Transverse colon (tissue), 4 donors: ENCODE data around the gene STMP1. TPM values are rescaled to one million over a fixed set of nuclear protein-coding genes. Genes with fewer than 3 reads are reported as not detected.

Source experiments
- DNase-seq: peaks from one replicate; pipeline ENCODE4 v3.0.0-alpha.2; 2019
- H3K27ac ChIP-seq, 4 donors: fragments of 200-600 bp; sonication (generic); 2 replicates each; pipeline ENCODE4 v1.5.1; 2016 to 2018; ENCODE audit warnings: inconsistent platforms in 4 of 4
- H3K27me3 ChIP-seq: fragments of 200-600 bp; sonication (generic); 2 replicates; pipeline ENCODE4 v1.5.1; 2017; ENCODE audit warnings: inconsistent platforms
- H3K36me3 ChIP-seq, 4 donors: fragments of 200-600 bp; sonication (generic); 2 replicates each; pipeline ENCODE4 v1.5.1; 2017 to 2019; ENCODE audit warnings: inconsistent platforms in 4 of 4
- H3K4me1 ChIP-seq, 4 donors: fragments of 200-600 bp; sonication (generic); 2 replicates each; pipeline ENCODE4 v1.5.1; 2017 to 2020; ENCODE audit warnings: inconsistent platforms in 4 of 4
- H3K4me3 ChIP-seq, 4 donors: fragments of 200-600 bp; sonication (generic); 1 replicate in 1 of 4; 2 replicates in 3 of 4; pipeline versions ENCODE4 v1.5.1 to v1.6.1; 2017 to 2019; ENCODE audit warnings: inconsistent platforms in 4 of 4
- H3K9me3 ChIP-seq, 2 donors: fragments of 200-600 bp; sonication (generic); 2 replicates each; pipeline ENCODE4 v1.5.1; 2017 to 2019; ENCODE audit warnings: inconsistent platforms in 2 of 2
- CTCF ChIP-seq, 5 experiments: fragments of 200-600 bp in 3 of 5; fragments of 450-650 bp in 2 of 5; sonication (generic) in 3 of 5; IDR thresholded peaks; 1 replicate in 2 of 5; 2 replicates in 3 of 5; pipeline ENCODE4 v1.5.1; 2016 to 2017; ENCODE audit warnings: antibody characterized with exemption in 5 of 5, inconsistent platforms in 3 of 5, mild to moderate bottlenecking in 2 of 5, moderate library complexity in 1 of 5
- EP300 ChIP-seq: sonication (generic); formaldehyde crosslinking; IDR thresholded peaks from one replicate; pipeline ENCODE4 v1.6.1; 2017; ENCODE audit warnings: antibody characterized with exemption, low read depth
- POLR2A ChIP-seq: fragments of 450-650 bp; IDR thresholded peaks from one replicate; pipeline ENCODE4 v1.6.1; 2016; ENCODE audit warnings: antibody characterized with exemption, mild to moderate bottlenecking, moderate library complexity
- POLR2AphosphoS5 ChIP-seq, 3 donors: sonication (generic); formaldehyde crosslinking; IDR thresholded peaks; one replicate each; pipeline ENCODE4 v1.6.1; 2016; ENCODE audit warnings: antibody characterized with exemption in 3 of 3
- WGBS, 2 donors: methylation state at CpG; one replicate each; pipeline ENCODE4 v1.1.5; 2018; ENCODE audit warnings: low coverage in 1 of 2; 5-methylcytosine and 5-hydroxymethylcytosine counted together
- in situ Hi-C, 4 donors: fragments of 200-750 bp; cut with MboI; loops; one replicate each; pipeline versions ENCODE4 v1.15.0 to v1.15.1; 2017; ENCODE audit warnings: low sequenced_read_pairs in 3 of 4, low pct_ligation_motif_present in 1 of 4, low pct_unique_long_range_greater_than_20kb in 1 of 4
- intact Hi-C: fragments of 100-400 bp; cut with DNase I; formaldehyde crosslinking; loops from one replicate; pipeline ENCODE4 v1.15.1; 2023; ENCODE audit warnings: low total_unique reads
- total RNA-seq, 4 donors: library from RNA; depleted of rRNA; stranded (reverse); fragments of >200 nt; gene quantifications; one replicate each; pipeline ENCODE4 v1.1.0, GENCODE V29; 2016

Gene STMP1
- total RNA-seq, 4 donors from 2014 or later: 3.0 to 21.6 (median 12.0) TPM

DNA sequence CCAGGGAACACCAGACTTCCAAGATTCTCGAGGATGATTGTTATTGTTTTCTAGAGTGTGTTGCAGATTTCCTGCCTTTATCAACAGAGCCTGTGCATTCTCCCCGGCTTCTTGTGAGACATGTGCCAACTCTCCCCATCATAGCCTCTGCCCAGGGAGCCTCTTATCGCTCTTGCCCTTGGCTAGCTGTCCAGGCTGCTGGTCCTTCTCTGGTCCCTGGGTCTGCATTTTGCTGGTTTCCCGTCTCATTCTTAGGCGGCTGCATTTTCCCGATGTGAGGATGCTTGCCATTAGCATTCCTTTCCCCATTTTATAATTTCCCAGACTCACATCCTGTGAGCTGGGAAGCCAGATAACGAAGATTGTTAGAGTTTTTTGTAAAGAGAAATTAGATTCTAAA, 50.5 kb downstream of the STMP1 start:
- Histone ChIP-seq H3K36me3 (no peaks in the 10 kb centered on the region), H3K27me3 (no peaks in the 10 kb centered on the region), H3K27ac (no peak overlapping the region), H3K4me3 (no peak overlapping the region), H3K9me3 (no peaks in the 10 kb centered on the region), H3K4me1 (no peaks in the 10 kb centered on the region)
- intact Hi-C loops (no loop called here), in situ Hi-C loops (no loop called here)
- no peak for DNase-seq
- 65 to 67% methylated on average over 5 to 7 of the region's 7 CpGs for WGBS, 2 donors
- TF ChIP-seq CTCF (IDR thresholded peaks at IDR 0.05) (no peak), POLR2AphosphoS5 (IDR thresholded peaks at IDR 0.05) (no peak), EP300 (no peak), POLR2A (no peak)

- DNase-seq: no peak
- WGBS, 2 donors: 74% methylated on average over 4 of the region's 4 CpGs; no CpG with 5 or more reads in 1 of the 2 donors
- Histone ChIP-seq H3K4me3 (no peak overlapping the region), H3K27ac (no peak overlapping the region), H3K36me3 (no peaks in the 10 kb centered on the region), H3K27me3 (no peaks in the 10 kb centered on the region), H3K9me3 (no peaks in the 10 kb centered on the region), H3K4me1 (no peaks in the 10 kb centered on the region)
- intact Hi-C loops (no loop called here), in situ Hi-C loops (no loop called here)
- TF ChIP-seq POLR2AphosphoS5 (IDR thresholded peaks at IDR 0.05) (no peak), EP300 (no peak), POLR2A (no peak), CTCF (IDR thresholded peaks at IDR 0.05) (no peak)
Measured at GRCh38 chr7:135713836-135714470, 51.6 kb downstream of the STMP1 start.

DNA sequence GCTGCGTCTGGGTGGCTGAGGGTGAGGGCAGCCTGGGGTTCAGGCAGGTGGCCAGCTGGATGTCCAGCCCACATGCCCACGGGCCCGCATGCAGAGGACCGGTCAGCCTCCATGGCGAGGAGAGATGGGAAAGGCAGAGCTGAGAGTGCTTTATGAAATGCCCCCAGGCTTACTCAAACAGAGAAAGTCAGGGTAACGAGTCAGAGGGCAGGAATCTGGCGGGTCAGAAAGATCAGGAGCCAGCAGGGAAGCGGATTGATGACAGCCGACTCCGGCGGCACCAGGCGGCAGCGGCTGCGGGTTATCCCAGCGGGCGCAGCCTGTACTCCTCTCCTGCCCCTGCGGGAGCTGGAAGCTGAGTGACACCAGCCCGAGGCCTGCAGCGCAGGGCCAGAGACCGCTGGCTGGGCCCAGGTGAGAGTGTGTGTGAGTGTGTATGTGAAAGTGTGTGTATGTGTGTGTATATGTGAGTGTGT, 52.3 kb downstream of the STMP1 start:
- in situ Hi-C loops (no loop called here), intact Hi-C loops (no loop called here)
- no peaks in the 10 kb centered on the region for H3K36me3 ChIP-seq
- H3K27me3 ChIP-seq: no peaks in the 10 kb centered on the region
- H3K27ac ChIP-seq: no peak overlapping the region
- TF ChIP-seq POLR2A (no peak), EP300 (no peak), CTCF (IDR thresholded peaks at IDR 0.05) (no peak), POLR2AphosphoS5 (IDR thresholded peaks at IDR 0.05) (no peak)
- no peak for DNase-seq
- WGBS, 2 donors: 85% methylated on average over 20 of the region's 20 CpGs; no CpG with 5 or more reads in 1 of the 2 donors
- H3K4me3 ChIP-seq: no peak overlapping the region
- no peaks in the 10 kb centered on the region for H3K4me1 ChIP-seq
- no peaks in the 10 kb centered on the region for H3K9me3 ChIP-seq

GRCh38 chr7:135715055-135715522, 52.8 kb downstream of the STMP1 start:
- H3K36me3 ChIP-seq: no peaks in the 10 kb centered on the region
- no peak overlapping the region for H3K27ac ChIP-seq
- no peaks in the 10 kb centered on the region for H3K4me1 ChIP-seq
- intact Hi-C loops (no loop called here), in situ Hi-C loops (no loop called here)
- H3K4me3 ChIP-seq: no peak overlapping the region
- 94% methylated on average over 5 of the region's 5 CpGs for WGBS, 2 donors
- no peak for DNase-seq
- H3K9me3 ChIP-seq: no peaks in the 10 kb centered on the region
- no peaks in the 10 kb centered on the region for H3K27me3 ChIP-seq
- TF ChIP-seq POLR2AphosphoS5 (IDR thresholded peaks at IDR 0.05): no peak
- TF ChIP-seq CTCF (IDR thresholded peaks at IDR 0.05): no peak
- no peak for TF ChIP-seq POLR2A
- TF ChIP-seq EP300: no peak
